GM19193 (cell line): Measurements from ENCODE around the gene DIP2C.

Experiments used
- POLR2A ChIP-seq: IDR thresholded peaks from 4 replicates; pipeline ENCODE4 v1.6.1; 2011; ENCODE audit not compliant: insufficient read depth, insufficient read length; ENCODE audit errors: extremely low read depth

Gene DIP2C

GRCh38 chr10:374354-374753 lies 315.1 kb downstream of the DIP2C start:
- TF ChIP-seq POLR2A, result no peak

- no peak for TF ChIP-seq POLR2A
These were observed 315.8 kb downstream of the DIP2C start for GRCh38 chr10:373526-374309.

GRCh38 chr10:373015-373414 lies 316.5 kb downstream of the DIP2C start:
- TF ChIP-seq POLR2A, result no peak

GRCh38 chr10:372566-372965 lies 316.9 kb downstream of the DIP2C start:
- TF ChIP-seq POLR2A, result no peak

- TF ChIP-seq POLR2A, result no peak
These were observed 318.0 kb downstream of the DIP2C start for GRCh38 chr10:371515-371914.

- no peak for TF ChIP-seq POLR2A
These were observed 319.0 kb downstream of the DIP2C start for GRCh38 chr10:370449-370825.

- no peak for TF ChIP-seq POLR2A
These were observed 319.6 kb downstream of the DIP2C start for GRCh38 chr10:369684-370448.

- no peak for TF ChIP-seq POLR2A
These were observed 320.2 kb downstream of the DIP2C start for GRCh38 chr10:369221-369683.

GRCh38 chr10:368579-369220 lies 320.8 kb downstream of the DIP2C start:
- TF ChIP-seq POLR2A, result no peak

GRCh38 chr10:367636-368035 lies 321.8 kb downstream of the DIP2C start:
- TF ChIP-seq POLR2A, result no peak

GRCh38 chr10:366186-366585 lies 323.3 kb downstream of the DIP2C start:
- TF ChIP-seq POLR2A, result no peak

GRCh38 chr10:364267-364775 lies 325.1 kb downstream of the DIP2C start:
- TF ChIP-seq POLR2A, result no peak

GRCh38 chr10:363152-363551 lies 326.3 kb downstream of the DIP2C start:
- no peak for TF ChIP-seq POLR2A

- TF ChIP-seq POLR2A, result no peak
These were observed 328.0 kb downstream of the DIP2C start for GRCh38 chr10:361203-362081.
